GM12878 (cell line): ENCODE measurements around the gene POT1. TPM values are rescaled to one million over a fixed set of nuclear protein-coding genes. Genes with fewer than 3 reads are reported as not detected.
A peak's percentile ranks its signal among the peaks of the same experiment; 100 is the strongest.

Experiments
- CBX5 ChIP-seq: sonication (generic); IDR thresholded peaks from 2 replicates; pipeline ENCODE4 v1.6.1; 2016; ENCODE audit warnings: low read depth, moderate library complexity, mild to moderate bottlenecking, inconsistent platforms
- EZH2 ChIP-seq: IDR thresholded peaks from 2 replicates; pipeline ENCODE4 v1.6.1; 2012; ENCODE audit warnings: low read depth, mild to moderate bottlenecking, control low read depth, inconsistent platforms, low read length, borderline replicate concordance; ENCODE audit not compliant: control insufficient read depth
- GABPA ChIP-seq: IDR thresholded peaks from 2 replicates; pipeline ENCODE4 v1.6.1; 2014; ENCODE audit warnings: antibody characterized with exemption, low read depth, mild to moderate bottlenecking, inconsistent platforms
- MEF2A ChIP-seq: IDR thresholded peaks from 2 replicates; pipeline ENCODE4 v1.6.1; 2011; ENCODE audit warnings: low read depth, mild to moderate bottlenecking, low read length, moderate library complexity; ENCODE audit not compliant: insufficient read depth
- MEF2B ChIP-seq: fragments of 450-650 bp; IDR thresholded peaks from 2 replicates; pipeline ENCODE4 v1.6.1; 2018; ENCODE audit warnings: mild to moderate bottlenecking, moderate library complexity; ENCODE audit not compliant: partially characterized antibody, poor library complexity, severe bottlenecking
- PAX8 ChIP-seq: fragments of 450-650 bp; IDR thresholded peaks from 2 replicates; pipeline ENCODE4 v1.6.1; 2017; ENCODE audit warnings: mild to moderate bottlenecking, moderate library complexity
- RAD21 ChIP-seq: IDR thresholded peaks from 2 replicates; pipeline ENCODE4 v1.6.1; 2011; ENCODE audit warnings: mild to moderate bottlenecking, low read depth, low read length, moderate library complexity; ENCODE audit not compliant: insufficient read depth
- SPI1 ChIP-seq: IDR thresholded peaks from 2 replicates; pipeline ENCODE4 v1.6.1; 2011; ENCODE audit warnings: low read depth, mild to moderate bottlenecking, low read length, moderate library complexity, borderline replicate concordance; ENCODE audit not compliant: insufficient read depth
- TBL1XR1 ChIP-seq: IDR thresholded peaks from 2 replicates; pipeline ENCODE4 v1.6.1; 2012; ENCODE audit warnings: low read depth, low read length, improper control_type of control experiment
- polyA plus RNA-seq, 11 experiments: library from polyadenylated mRNA; depleted of rRNA in 4 of 11; unstranded in 6 of 11; stranded (reverse) in 5 of 11; fragments of >200 nt; fragmentation: Nextera tagmentation in 4 of 11; fragmentation: Illumina TruSeq in 1 of 11; extraction: Ambion mirVana in 4 of 11; extraction: Trizol in 1 of 11; gene quantifications; 1 replicate in 1 of 11; 2 replicates in 10 of 11; pipeline versions ENCODE4 v1.2.1 to v1.2.3, GENCODE V29; 2011 to 2016; ENCODE audit warnings: inconsistent platforms in 2 of 11, missing spikeins in 2 of 11, low read depth in 1 of 11
- total RNA-seq, 4 experiments: library from RNA; depleted of rRNA in 3 of 4; stranded (reverse); fragments of >200 nt in 3 of 4; fragmentation: Illumina TruSeq in 1 of 4; extraction: Trizol in 1 of 4; gene quantifications; 2 replicates each; pipeline versions ENCODE4 v1.2.1 to v1.2.3, GENCODE V29; 2013 to 2021
- TF ChIP-seq, protein P1 (sequence below): fragments of 450-650 bp; formaldehyde crosslinking; IDR thresholded peaks from 2 replicates; pipeline ENCODE4 v1.4.0; 2020; ENCODE audit warnings: mild to moderate bottlenecking, moderate library complexity
- TF ChIP-seq, protein P2 (sequence below): fragments of 450-650 bp; IDR thresholded peaks from 2 replicates; pipeline ENCODE4 v1.6.1; 2017; ENCODE audit warnings: mild to moderate bottlenecking, low read depth, inconsistent platforms; ENCODE audit not compliant: poor library complexity, severe bottlenecking
- TF ChIP-seq, protein P3 (sequence below): IDR thresholded peaks from 2 replicates; pipeline ENCODE4 v1.6.1; 2012; ENCODE audit warnings: mild to moderate bottlenecking, low read depth, low read length
- TF ChIP-seq, protein P4 (sequence below): fragments of 450-650 bp; IDR thresholded peaks from 2 replicates; pipeline ENCODE4 v1.6.1; 2017; ENCODE audit warnings: low read depth, mild to moderate bottlenecking, moderate library complexity

Gene POT1
- total and polyA plus RNA-seq, 10 of the 15 experiments (the other 5 are each of a cell fraction or from before 2014, with no cell fraction given), result 16.3 to 87.0 (median 33.9) TPM

DNA sequence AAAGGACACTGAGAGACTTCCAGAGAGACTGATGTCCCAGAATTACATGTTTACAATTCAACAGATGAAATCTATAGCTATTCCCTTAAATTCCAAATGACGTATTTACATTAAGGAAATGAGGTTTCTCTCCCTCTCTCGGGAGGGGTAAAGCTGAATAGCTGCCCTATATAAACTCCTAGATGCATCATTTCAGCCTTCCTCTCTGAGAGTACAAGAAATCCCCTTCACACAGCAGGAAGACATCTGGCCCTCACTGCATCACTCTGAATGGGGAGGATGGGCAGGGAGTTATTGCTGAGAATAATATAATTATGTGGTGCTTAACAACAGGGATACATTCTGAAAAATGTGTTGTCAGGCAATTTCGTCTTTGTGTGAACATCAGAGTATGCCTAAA is 11.0 kb downstream of the POT1 start (continued):
- TF ChIP-seq, protein P1, sequence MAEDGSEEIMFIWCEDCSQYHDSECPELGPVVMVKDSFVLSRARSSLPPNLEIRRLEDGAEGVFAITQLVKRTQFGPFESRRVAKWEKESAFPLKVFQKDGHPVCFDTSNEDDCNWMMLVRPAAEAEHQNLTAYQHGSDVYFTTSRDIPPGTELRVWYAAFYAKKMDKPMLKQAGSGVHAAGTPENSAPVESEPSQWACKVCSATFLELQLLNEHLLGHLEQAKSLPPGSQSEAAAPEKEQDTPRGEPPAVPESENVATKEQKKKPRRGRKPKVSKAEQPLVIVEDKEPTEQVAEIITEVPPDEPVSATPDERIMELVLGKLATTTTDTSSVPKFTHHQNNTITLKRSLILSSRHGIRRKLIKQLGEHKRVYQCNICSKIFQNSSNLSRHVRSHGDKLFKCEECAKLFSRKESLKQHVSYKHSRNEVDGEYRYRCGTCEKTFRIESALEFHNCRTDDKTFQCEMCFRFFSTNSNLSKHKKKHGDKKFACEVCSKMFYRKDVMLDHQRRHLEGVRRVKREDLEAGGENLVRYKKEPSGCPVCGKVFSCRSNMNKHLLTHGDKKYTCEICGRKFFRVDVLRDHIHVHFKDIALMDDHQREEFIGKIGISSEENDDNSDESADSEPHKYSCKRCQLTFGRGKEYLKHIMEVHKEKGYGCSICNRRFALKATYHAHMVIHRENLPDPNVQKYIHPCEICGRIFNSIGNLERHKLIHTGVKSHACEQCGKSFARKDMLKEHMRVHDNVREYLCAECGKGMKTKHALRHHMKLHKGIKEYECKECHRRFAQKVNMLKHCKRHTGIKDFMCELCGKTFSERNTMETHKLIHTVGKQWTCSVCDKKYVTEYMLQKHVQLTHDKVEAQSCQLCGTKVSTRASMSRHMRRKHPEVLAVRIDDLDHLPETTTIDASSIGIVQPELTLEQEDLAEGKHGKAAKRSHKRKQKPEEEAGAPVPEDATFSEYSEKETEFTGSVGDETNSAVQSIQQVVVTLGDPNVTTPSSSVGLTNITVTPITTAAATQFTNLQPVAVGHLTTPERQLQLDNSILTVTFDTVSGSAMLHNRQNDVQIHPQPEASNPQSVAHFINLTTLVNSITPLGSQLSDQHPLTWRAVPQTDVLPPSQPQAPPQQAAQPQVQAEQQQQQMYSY (CRISPR knock-in tag), result no peak
- TF ChIP-seq PAX8 (no peak), MEF2B (no peak), RAD21 (no peak), SPI1 (peak; percentile 14; the same call in 1 of the 2 replicates), MEF2A (0 out of 2 replicates have a peak, but pooled peaks have one; percentile 29), CBX5 (0 out of 2 replicates have a peak, but pooled peaks have one; percentile 39), GABPA (0 out of 2 replicates have a peak, but pooled peaks have one; percentile 26), EZH2 (no peak), TBL1XR1 (no peak)
- TF ChIP-seq, protein P2, sequence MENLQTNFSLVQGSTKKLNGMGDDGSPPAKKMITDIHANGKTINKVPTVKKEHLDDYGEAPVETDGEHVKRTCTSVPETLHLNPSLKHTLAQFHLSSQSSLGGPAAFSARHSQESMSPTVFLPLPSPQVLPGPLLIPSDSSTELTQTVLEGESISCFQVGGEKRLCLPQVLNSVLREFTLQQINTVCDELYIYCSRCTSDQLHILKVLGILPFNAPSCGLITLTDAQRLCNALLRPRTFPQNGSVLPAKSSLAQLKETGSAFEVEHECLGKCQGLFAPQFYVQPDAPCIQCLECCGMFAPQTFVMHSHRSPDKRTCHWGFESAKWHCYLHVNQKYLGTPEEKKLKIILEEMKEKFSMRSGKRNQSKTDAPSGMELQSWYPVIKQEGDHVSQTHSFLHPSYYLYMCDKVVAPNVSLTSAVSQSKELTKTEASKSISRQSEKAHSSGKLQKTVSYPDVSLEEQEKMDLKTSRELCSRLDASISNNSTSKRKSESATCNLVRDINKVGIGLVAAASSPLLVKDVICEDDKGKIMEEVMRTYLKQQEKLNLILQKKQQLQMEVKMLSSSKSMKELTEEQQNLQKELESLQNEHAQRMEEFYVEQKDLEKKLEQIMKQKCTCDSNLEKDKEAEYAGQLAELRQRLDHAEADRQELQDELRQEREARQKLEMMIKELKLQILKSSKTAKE, result no peak
- TF ChIP-seq, protein P3, sequence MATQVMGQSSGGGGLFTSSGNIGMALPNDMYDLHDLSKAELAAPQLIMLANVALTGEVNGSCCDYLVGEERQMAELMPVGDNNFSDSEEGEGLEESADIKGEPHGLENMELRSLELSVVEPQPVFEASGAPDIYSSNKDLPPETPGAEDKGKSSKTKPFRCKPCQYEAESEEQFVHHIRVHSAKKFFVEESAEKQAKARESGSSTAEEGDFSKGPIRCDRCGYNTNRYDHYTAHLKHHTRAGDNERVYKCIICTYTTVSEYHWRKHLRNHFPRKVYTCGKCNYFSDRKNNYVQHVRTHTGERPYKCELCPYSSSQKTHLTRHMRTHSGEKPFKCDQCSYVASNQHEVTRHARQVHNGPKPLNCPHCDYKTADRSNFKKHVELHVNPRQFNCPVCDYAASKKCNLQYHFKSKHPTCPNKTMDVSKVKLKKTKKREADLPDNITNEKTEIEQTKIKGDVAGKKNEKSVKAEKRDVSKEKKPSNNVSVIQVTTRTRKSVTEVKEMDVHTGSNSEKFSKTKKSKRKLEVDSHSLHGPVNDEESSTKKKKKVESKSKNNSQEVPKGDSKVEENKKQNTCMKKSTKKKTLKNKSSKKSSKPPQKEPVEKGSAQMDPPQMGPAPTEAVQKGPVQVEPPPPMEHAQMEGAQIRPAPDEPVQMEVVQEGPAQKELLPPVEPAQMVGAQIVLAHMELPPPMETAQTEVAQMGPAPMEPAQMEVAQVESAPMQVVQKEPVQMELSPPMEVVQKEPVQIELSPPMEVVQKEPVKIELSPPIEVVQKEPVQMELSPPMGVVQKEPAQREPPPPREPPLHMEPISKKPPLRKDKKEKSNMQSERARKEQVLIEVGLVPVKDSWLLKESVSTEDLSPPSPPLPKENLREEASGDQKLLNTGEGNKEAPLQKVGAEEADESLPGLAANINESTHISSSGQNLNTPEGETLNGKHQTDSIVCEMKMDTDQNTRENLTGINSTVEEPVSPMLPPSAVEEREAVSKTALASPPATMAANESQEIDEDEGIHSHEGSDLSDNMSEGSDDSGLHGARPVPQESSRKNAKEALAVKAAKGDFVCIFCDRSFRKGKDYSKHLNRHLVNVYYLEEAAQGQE, result no peak
- TF ChIP-seq, protein P4, sequence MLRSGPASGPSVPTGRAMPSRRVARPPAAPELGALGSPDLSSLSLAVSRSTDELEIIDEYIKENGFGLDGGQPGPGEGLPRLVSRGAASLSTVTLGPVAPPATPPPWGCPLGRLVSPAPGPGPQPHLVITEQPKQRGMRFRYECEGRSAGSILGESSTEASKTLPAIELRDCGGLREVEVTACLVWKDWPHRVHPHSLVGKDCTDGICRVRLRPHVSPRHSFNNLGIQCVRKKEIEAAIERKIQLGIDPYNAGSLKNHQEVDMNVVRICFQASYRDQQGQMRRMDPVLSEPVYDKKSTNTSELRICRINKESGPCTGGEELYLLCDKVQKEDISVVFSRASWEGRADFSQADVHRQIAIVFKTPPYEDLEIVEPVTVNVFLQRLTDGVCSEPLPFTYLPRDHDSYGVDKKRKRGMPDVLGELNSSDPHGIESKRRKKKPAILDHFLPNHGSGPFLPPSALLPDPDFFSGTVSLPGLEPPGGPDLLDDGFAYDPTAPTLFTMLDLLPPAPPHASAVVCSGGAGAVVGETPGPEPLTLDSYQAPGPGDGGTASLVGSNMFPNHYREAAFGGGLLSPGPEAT, result no peak
